H9 (cell line): ENCODE results near the gene SKAP1. TPM values are rescaled to one million over a fixed set of nuclear protein-coding genes. Genes with fewer than 3 reads are reported as not detected.

Experiments used
- DNase-seq: peaks from one replicate; pipeline ENCODE4 v3.0.0-alpha.2; 2017
- H2AFZ ChIP-seq: one replicate; pipeline ENCODE4 v1.6.1; 2013; ENCODE audit warnings: mild to moderate bottlenecking, low read length, control low read depth, moderate library complexity
- H2AK5ac ChIP-seq: 2 replicates; pipeline ENCODE4 v1.6.1; 2013; ENCODE audit warnings: low read length, control low read depth, mixed read lengths; ENCODE audit not compliant: insufficient read length
- H2BK120ac ChIP-seq: one replicate; pipeline ENCODE4 v1.6.1; 2013; ENCODE audit warnings: low read depth, mild to moderate bottlenecking, low read length, control low read depth, inconsistent platforms; ENCODE audit not compliant: poor library complexity, severe bottlenecking
- H2BK12ac ChIP-seq: 2 replicates; pipeline ENCODE4 v1.6.1; 2013; ENCODE audit warnings: low read length, control low read depth, mixed read lengths, low read depth; ENCODE audit not compliant: insufficient read length
- H2BK15ac ChIP-seq: 2 replicates; pipeline ENCODE4 v1.6.1; 2013; ENCODE audit warnings: low read depth, low read length, control low read depth
- H2BK20ac ChIP-seq: one replicate; pipeline ENCODE4 v1.6.1; 2013; ENCODE audit warnings: low read depth, mild to moderate bottlenecking, low read length, control low read depth, inconsistent platforms; ENCODE audit not compliant: poor library complexity, severe bottlenecking
- H2BK5ac ChIP-seq: 2 replicates; pipeline ENCODE4 v1.6.1; 2013; ENCODE audit warnings: low read length, control low read depth, mixed read lengths; ENCODE audit not compliant: insufficient read length
- H3K14ac ChIP-seq: 2 replicates; pipeline ENCODE4 v1.6.1; 2013; ENCODE audit warnings: low read length, control low read depth; ENCODE audit not compliant: insufficient read depth
- H3K18ac ChIP-seq: 2 replicates; pipeline ENCODE4 v1.6.1; 2013; ENCODE audit warnings: low read depth, mild to moderate bottlenecking, mixed read lengths, low read length, control low read depth; ENCODE audit not compliant: insufficient read length
- H3K23ac ChIP-seq: 2 replicates; pipeline ENCODE4 v1.6.1; 2013; ENCODE audit warnings: low read length, control low read depth, mixed read lengths, low read depth; ENCODE audit not compliant: insufficient read length
- H3K23me2 ChIP-seq: 2 replicates; pipeline ENCODE4 v1.6.1; 2013; ENCODE audit warnings: low read depth, mild to moderate bottlenecking, mixed read lengths, low read length, control low read depth; ENCODE audit not compliant: insufficient read length, poor library complexity, severe bottlenecking
- H3K27ac ChIP-seq: 2 replicates; pipeline ENCODE4 v1.5.1; 2013; ENCODE audit warnings: low read length, control low read depth, mixed read lengths, low read depth; ENCODE audit not compliant: insufficient read length
- H3K27me3 ChIP-seq: 2 replicates; pipeline ENCODE4 v1.6.1; 2013; ENCODE audit warnings: low read length, control low read depth, inconsistent platforms; ENCODE audit not compliant: insufficient read depth
- H3K4ac ChIP-seq: 2 replicates; pipeline ENCODE4 v1.6.1; 2013; ENCODE audit warnings: low read depth, mild to moderate bottlenecking, control low read depth, inconsistent platforms, low read length, moderate library complexity
- H3K4me1 ChIP-seq: 2 replicates; pipeline ENCODE4 v1.6.1; 2013; ENCODE audit warnings: low read length, control low read depth, inconsistent platforms; ENCODE audit not compliant: insufficient read depth
- H3K4me2 ChIP-seq: 2 replicates; pipeline ENCODE4 v1.6.1; 2013; ENCODE audit warnings: low read length, control low read depth, mixed read lengths; ENCODE audit not compliant: insufficient read length, insufficient read depth
- H3K56ac ChIP-seq: 2 replicates; pipeline ENCODE4 v1.6.1; 2013; ENCODE audit warnings: low read depth, mild to moderate bottlenecking, mixed read lengths, low read length, control low read depth; ENCODE audit not compliant: insufficient read length
- H3K79me1 ChIP-seq: 2 replicates; pipeline ENCODE4 v1.6.1; 2013; ENCODE audit warnings: low read depth, mild to moderate bottlenecking, moderate library complexity, low read length, control low read depth, inconsistent platforms; ENCODE audit not compliant: insufficient read depth, poor library complexity, severe bottlenecking
- H3K79me2 ChIP-seq: 2 replicates; pipeline ENCODE4 v1.6.1; 2013; ENCODE audit warnings: low read length, control low read depth, inconsistent platforms; ENCODE audit not compliant: insufficient read depth
- H3K9ac ChIP-seq: 2 replicates; pipeline ENCODE4 v1.6.1; 2013; ENCODE audit warnings: low read length, control low read depth, mixed read lengths; ENCODE audit not compliant: insufficient read length; ENCODE audit errors: extremely low read depth
- H3K9me3 ChIP-seq: one replicate; pipeline ENCODE4 v1.6.1; 2013; ENCODE audit warnings: low read depth, low read length, inconsistent platforms; ENCODE audit not compliant: control insufficient read depth
- H3T11ph ChIP-seq: one replicate; pipeline ENCODE4 v1.6.1; 2013; ENCODE audit warnings: mild to moderate bottlenecking, low read length, control low read depth, inconsistent platforms
- H4K20me1 ChIP-seq: one replicate; pipeline ENCODE4 v1.6.1; 2013; ENCODE audit not compliant: control insufficient read depth, insufficient read length, insufficient read depth
- H4K5ac ChIP-seq: 2 replicates; pipeline ENCODE4 v1.6.1; 2013; ENCODE audit warnings: low read depth, mild to moderate bottlenecking, mixed read lengths, low read length, control low read depth; ENCODE audit not compliant: insufficient read length
- H4K8ac ChIP-seq: replicated peaks from 2 replicates; pipeline ENCODE4 v1.6.1; 2013; ENCODE audit warnings: low read length, control low read depth, mixed read lengths, low read depth; ENCODE audit not compliant: insufficient read length
- H4K91ac ChIP-seq: 2 replicates; pipeline ENCODE4 v1.6.1; 2013; ENCODE audit warnings: low read depth, mild to moderate bottlenecking, moderate library complexity, mixed read lengths, low read length, control low read depth; ENCODE audit not compliant: insufficient read length
- H3K27ac Mint-ChIP-seq, 3 experiments: 2 replicates in 2 of 3; 3 replicates in 1 of 3; pipeline ENCODE4 v1.8.0; 2020 to 2021; ENCODE audit warnings: mixed read lengths in 3 of 3, mild to moderate bottlenecking in 1 of 3, moderate library complexity in 1 of 3
- H3K27me3 Mint-ChIP-seq: 2 replicates; pipeline ENCODE4 v1.8.0; 2021; ENCODE audit warnings: low read depth, mild to moderate bottlenecking, moderate library complexity, mixed read lengths
- H3K36me3 Mint-ChIP-seq, 3 experiments: 2 replicates in 2 of 3; 3 replicates in 1 of 3; pipeline ENCODE4 v1.8.0; 2020 to 2021; ENCODE audit warnings: low read depth in 3 of 3, mixed read lengths in 3 of 3; ENCODE audit not compliant: insufficient read depth in 1 of 3
- H3K4me1 Mint-ChIP-seq, 2 experiments: 2 replicates each; pipeline ENCODE4 v1.8.0; 2020; ENCODE audit warnings: mixed read lengths in 2 of 2
- H3K4me3 Mint-ChIP-seq, 2 experiments: 2 replicates in 1 of 2; 3 replicates in 1 of 2; pipeline ENCODE4 v1.8.0; 2020 to 2021; ENCODE audit warnings: mild to moderate bottlenecking in 2 of 2, mixed read lengths in 2 of 2, moderate library complexity in 1 of 2
- H3K9me3 Mint-ChIP-seq, 2 experiments: 2 replicates in 1 of 2; 3 replicates in 1 of 2; pipeline ENCODE4 v1.8.0; 2020; ENCODE audit warnings: mild to moderate bottlenecking in 2 of 2, mixed read lengths in 2 of 2, moderate library complexity in 1 of 2
- WGBS: extraction: QIAGEN DNeasy Blood & Tissue Kit; methylation state at CpG from one replicate; pipeline ENCODE4 v1.1.7; 2013; ENCODE audit warnings: missing lambda C conversion rate, low lambda C conversion rate, mixed read lengths; ENCODE audit not compliant: insufficient read length; ENCODE audit errors: extremely low coverage; 5-methylcytosine and 5-hydroxymethylcytosine counted together
- total RNA-seq: library from RNA; stranded (reverse); gene quantifications from 2 replicates; pipeline ENCODE4 v1.2.1, GENCODE V29; 2021
- TF ChIP-seq, protein P1 (sequence below): fragments of 200-600 bp; sonication (generic); conservative IDR thresholded peaks from 3 replicates; pipeline ENCODE4 v1.8.0; 2021; ENCODE audit warnings: antibody characterized with exemption, mild to moderate bottlenecking

Gene SKAP1
- total RNA-seq, 1 experiment from 2014 or later, result not detected

DNA sequence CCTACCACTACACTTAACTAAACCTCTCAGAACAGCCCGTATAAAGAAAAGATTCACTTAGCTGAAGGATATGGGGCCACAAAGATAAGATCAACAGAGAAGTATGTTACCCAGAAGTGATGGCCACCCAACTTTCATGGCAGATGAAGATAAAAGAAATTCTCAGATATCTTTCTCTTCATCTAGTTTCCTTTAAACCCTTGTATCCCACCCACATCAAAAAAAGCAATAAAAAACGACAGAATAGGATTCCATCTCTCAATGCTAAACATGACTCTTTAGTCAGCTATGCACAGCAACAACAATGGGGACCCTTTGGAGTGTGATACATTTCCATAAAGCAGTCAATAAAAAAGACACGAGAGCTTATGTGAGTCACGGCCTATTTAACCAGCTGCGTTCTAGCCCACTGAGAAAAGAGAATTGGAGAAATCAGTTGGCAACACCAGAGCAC, 235.9 kb downstream of the SKAP1 start:
- Histone ChIP-seq H4K20me1 (no peaks in the 10 kb centered on the region), H2BK20ac (no peak overlapping the region), H3K79me1 (no peaks in the 10 kb centered on the region), H3K4ac (no peak overlapping the region), H3K23me2 (no peaks in the 10 kb centered on the region), H3K14ac (no peak overlapping the region), H3K27me3 (no peaks in the 10 kb centered on the region), H3K4me2 (no peak overlapping the region), H3K18ac (no peak overlapping the region), H4K91ac (no peak overlapping the region), H3K56ac (no peak overlapping the region), H3K9me3 (no peaks in the 10 kb centered on the region), H3K23ac (no peak overlapping the region), H3K27ac (no peak overlapping the region), H3K9ac (no peak overlapping the region), H2BK120ac (no peak overlapping the region), H3K4me1 (peaks cover 7% of the 10 kb centered on the region; the same call in 1 of the 2 replicates), H4K5ac (no peak overlapping the region), H2BK15ac (no peak overlapping the region), H3T11ph (no peak overlapping the region), H2BK12ac (no peak overlapping the region), H2AFZ (no peak overlapping the region), H4K8ac (no peak overlapping the region), H2AK5ac (no peak overlapping the region), H3K79me2 (no peaks in the 10 kb centered on the region), H2BK5ac (no peak overlapping the region)
- no peaks in the 10 kb centered on the region for H3K36me3 Mint-ChIP-seq
- peaks cover 34 to 45% of the 10 kb centered on the region in 2 experiments for H3K4me1 Mint-ChIP-seq
- H3K27me3 Mint-ChIP-seq, result peaks cover 29% of the 10 kb centered on the region
- no CpG with 5 or more reads among the region's 5 CpGs for WGBS
- no peaks in the 10 kb centered on the region for H3K9me3 Mint-ChIP-seq
- H3K27ac Mint-ChIP-seq, result no peak overlapping the region; a peak in 1 of 7 replicates
- no peak for DNase-seq
- H3K4me3 Mint-ChIP-seq, result no peak overlapping the region; a peak in 1 of 5 replicates
- TF ChIP-seq, protein P1, sequence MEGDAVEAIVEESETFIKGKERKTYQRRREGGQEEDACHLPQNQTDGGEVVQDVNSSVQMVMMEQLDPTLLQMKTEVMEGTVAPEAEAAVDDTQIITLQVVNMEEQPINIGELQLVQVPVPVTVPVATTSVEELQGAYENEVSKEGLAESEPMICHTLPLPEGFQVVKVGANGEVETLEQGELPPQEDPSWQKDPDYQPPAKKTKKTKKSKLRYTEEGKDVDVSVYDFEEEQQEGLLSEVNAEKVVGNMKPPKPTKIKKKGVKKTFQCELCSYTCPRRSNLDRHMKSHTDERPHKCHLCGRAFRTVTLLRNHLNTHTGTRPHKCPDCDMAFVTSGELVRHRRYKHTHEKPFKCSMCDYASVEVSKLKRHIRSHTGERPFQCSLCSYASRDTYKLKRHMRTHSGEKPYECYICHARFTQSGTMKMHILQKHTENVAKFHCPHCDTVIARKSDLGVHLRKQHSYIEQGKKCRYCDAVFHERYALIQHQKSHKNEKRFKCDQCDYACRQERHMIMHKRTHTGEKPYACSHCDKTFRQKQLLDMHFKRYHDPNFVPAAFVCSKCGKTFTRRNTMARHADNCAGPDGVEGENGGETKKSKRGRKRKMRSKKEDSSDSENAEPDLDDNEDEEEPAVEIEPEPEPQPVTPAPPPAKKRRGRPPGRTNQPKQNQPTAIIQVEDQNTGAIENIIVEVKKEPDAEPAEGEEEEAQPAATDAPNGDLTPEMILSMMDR, result no peak
